Transverse colon (tissue), 3 donors: Measurements from ENCODE around the gene LMBR1.

Experiments
- POLR2A ChIP-seq: fragments of 450-650 bp; IDR thresholded peaks from one replicate; pipeline ENCODE4 v1.6.1; 2016; ENCODE audit warnings: antibody characterized with exemption, mild to moderate bottlenecking, moderate library complexity
- TF ChIP-seq, protein P1 (sequence below), 5 experiments: fragments of 200-600 bp in 3 of 5; fragments of 450-650 bp in 2 of 5; sonication (generic) in 3 of 5; IDR thresholded peaks; 1 replicate in 2 of 5; 2 replicates in 3 of 5; pipeline ENCODE4 v1.5.1; 2016 to 2017; ENCODE audit warnings: antibody characterized with exemption in 5 of 5, inconsistent platforms in 3 of 5, mild to moderate bottlenecking in 2 of 5, moderate library complexity in 1 of 5

DNA sequence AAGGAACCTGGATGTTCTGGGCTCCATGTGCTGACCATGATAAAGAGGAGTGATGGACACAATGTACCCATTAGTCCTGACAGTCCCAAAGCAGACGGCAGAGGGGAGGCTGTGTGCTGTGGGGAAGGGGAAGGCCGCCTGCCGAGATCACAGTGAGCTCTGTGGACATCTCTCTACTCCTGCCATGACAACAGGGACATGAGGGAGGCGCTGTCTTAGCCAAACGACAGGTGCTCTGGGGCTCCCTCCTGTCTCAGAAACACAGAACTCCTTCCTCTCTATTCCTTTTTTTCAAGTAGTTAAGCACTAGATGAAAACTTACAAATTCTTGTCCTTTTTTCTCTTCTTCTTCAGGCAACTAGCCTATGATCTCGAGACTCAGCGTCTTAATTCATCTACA is 139.4 kb downstream of the LMBR1 start:
- TF ChIP-seq POLR2A = no peak
- TF ChIP-seq, protein P1, sequence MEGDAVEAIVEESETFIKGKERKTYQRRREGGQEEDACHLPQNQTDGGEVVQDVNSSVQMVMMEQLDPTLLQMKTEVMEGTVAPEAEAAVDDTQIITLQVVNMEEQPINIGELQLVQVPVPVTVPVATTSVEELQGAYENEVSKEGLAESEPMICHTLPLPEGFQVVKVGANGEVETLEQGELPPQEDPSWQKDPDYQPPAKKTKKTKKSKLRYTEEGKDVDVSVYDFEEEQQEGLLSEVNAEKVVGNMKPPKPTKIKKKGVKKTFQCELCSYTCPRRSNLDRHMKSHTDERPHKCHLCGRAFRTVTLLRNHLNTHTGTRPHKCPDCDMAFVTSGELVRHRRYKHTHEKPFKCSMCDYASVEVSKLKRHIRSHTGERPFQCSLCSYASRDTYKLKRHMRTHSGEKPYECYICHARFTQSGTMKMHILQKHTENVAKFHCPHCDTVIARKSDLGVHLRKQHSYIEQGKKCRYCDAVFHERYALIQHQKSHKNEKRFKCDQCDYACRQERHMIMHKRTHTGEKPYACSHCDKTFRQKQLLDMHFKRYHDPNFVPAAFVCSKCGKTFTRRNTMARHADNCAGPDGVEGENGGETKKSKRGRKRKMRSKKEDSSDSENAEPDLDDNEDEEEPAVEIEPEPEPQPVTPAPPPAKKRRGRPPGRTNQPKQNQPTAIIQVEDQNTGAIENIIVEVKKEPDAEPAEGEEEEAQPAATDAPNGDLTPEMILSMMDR (IDR thresholded peaks at IDR 0.05) = no peak
